ENCODE results near the gene SLC9A7. TPM values are rescaled to one million over a fixed set of nuclear protein-coding genes. Genes with fewer than 3 reads are reported as not detected.

Gene SLC9A7
- total and polyA plus RNA-seq, 4 donors, result 2.3 to 13.2 (median 3.1) TPM

DNA sequence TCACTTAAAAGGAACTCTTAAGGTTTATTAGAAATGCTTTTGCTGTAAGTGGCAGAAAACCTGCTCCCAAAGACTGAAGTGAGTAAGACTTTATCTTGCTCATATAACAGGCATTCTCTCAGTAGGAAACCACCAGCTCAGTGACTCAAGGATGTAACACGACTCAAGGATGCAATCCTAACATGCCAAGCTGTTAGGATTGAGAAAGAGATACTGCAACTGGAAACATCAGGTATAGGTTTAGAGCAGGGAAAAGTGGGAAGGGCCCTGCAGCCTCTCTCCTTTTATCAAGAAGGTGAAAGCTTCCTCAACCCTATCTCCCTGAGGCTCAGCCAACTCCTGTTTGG, 11.9 kb upstream of the SLC9A7 start:
- TF ChIP-seq NR2F2 (IDR thresholded peaks at IDR 0.05) (no peak), FOXA1 (IDR thresholded peaks at IDR 0.05) (no peak), GABPA (IDR thresholded peaks at IDR 0.05 in 1 of 2, conservative IDR thresholded peaks at IDR 0.05 in 1 of 2) (no peak)
- Histone ChIP-seq H3K4me1 (ENCODE audit: control insufficient read depth in 4 of 4, insufficient read depth in 4 of 4, low read length in 3 of 4) (no peaks in the 10 kb centered on the region), H3K27me3 (ENCODE audit: control insufficient read depth in 4 of 4, insufficient read depth in 4 of 4, low read length in 3 of 4) (no peaks in the 10 kb centered on the region), H3K27ac (ENCODE audit: low read depth in 1 of 2, low read length in 2 of 2) (no peak overlapping the region), H3K36me3 (ENCODE audit: control insufficient read depth in 4 of 4, insufficient read depth in 3 of 4, low read depth in 1 of 4, low read length in 3 of 4) (no peaks in the 10 kb centered on the region), H3K9me3 (ENCODE audit: control insufficient read depth in 4 of 4, low read length in 3 of 4) (no peaks in the 10 kb centered on the region), H3K4me3 (ENCODE audit: low read depth in 1 of 3, low read length in 3 of 3) (no peak overlapping the region), H3K9ac (ENCODE audit: low read depth in 1 of 2, low read length in 2 of 2) (no peak overlapping the region)
- 45% methylated on average over 1 of the region's 1 CpG for WGBS
- DNase-seq (ENCODE audit: low spot score), result no peak

- no peak for DNase-seq (ENCODE audit: low spot score)
- Histone ChIP-seq H3K4me3 (ENCODE audit: low read depth in 1 of 3, low read length in 3 of 3) (no peak overlapping the region), H3K4me1 (ENCODE audit: control insufficient read depth in 4 of 4, insufficient read depth in 4 of 4, low read length in 3 of 4) (no peaks in the 10 kb centered on the region), H3K9ac (ENCODE audit: low read depth in 1 of 2, low read length in 2 of 2) (no peak overlapping the region), H3K36me3 (ENCODE audit: control insufficient read depth in 4 of 4, insufficient read depth in 3 of 4, low read depth in 1 of 4, low read length in 3 of 4) (no peaks in the 10 kb centered on the region), H3K27ac (ENCODE audit: low read depth in 1 of 2, low read length in 2 of 2) (no peak overlapping the region), H3K27me3 (ENCODE audit: control insufficient read depth in 4 of 4, insufficient read depth in 4 of 4, low read length in 3 of 4) (no peaks in the 10 kb centered on the region), H3K9me3 (ENCODE audit: control insufficient read depth in 4 of 4, low read length in 3 of 4) (no peaks in the 10 kb centered on the region)
- WGBS, result 66% methylated on average over 4 of the region's 4 CpGs
- TF ChIP-seq MAX (IDR thresholded peaks at IDR 0.05) (no peak), TAF1 (conservative IDR thresholded peaks at IDR 0.05) (no peak), HNF4G (IDR thresholded peaks at IDR 0.05) (no peak), REST (IDR thresholded peaks at IDR 0.05) (no peak), ZBTB33 (IDR thresholded peaks at IDR 0.05) (no peak), FOXA1 (IDR thresholded peaks at IDR 0.05) (no peak)
Measured at GRCh38 chrX:46770000-46770816, 11.3 kb upstream of the SLC9A7 start.

DNA sequence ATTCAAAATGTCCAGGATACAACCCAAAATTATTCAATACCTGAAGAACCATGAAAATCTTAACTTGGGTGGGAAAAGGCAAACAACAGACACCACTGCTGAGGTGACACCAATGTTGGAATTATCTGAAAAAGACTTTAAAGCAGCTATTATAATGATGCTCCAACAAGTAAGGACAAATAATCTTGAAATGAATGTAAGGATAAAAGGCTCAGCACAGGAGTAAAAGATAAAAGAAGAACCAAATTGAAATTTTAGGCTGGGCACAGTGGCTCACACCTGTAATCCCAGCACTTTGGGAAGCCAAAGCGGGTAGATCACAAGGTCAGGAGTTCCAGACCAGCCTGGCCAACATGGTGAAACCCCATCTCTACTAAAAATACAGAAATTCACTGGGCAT, 4.0 kb upstream of the SLC9A7 start:
- H3K9me3 ChIP-seq (ENCODE audit: control insufficient read depth in 4 of 4, low read length in 3 of 4), result no peaks in the 10 kb centered on the region
- peaks cover 0 to 6% (median 2%) of the 10 kb centered on the region in 4 donors for H3K4me1 ChIP-seq (ENCODE audit: control insufficient read depth in 4 of 4, insufficient read depth in 4 of 4, low read length in 3 of 4)
- H3K36me3 ChIP-seq (ENCODE audit: control insufficient read depth in 4 of 4, insufficient read depth in 3 of 4, low read depth in 1 of 4, low read length in 3 of 4), result no peaks in the 10 kb centered on the region
- no peak overlapping the region for H3K9ac ChIP-seq (ENCODE audit: low read depth in 1 of 2, low read length in 2 of 2)
- H3K27ac ChIP-seq (ENCODE audit: low read depth in 1 of 2, low read length in 2 of 2), result no peak overlapping the region
- no peak overlapping the region for H3K4me3 ChIP-seq (ENCODE audit: low read depth in 1 of 3, low read length in 3 of 3)
- 94% methylated on average over 1 of the region's 1 CpG for WGBS
- no peak for TF ChIP-seq SP1 (IDR thresholded peaks at IDR 0.05)
- no peak for TF ChIP-seq FOXA1 (IDR thresholded peaks at IDR 0.05)
- TF ChIP-seq NR2F2 (IDR thresholded peaks at IDR 0.05), result no peak
- no peak for TF ChIP-seq ZBTB33 (IDR thresholded peaks at IDR 0.05)
- TF ChIP-seq EGR1 (IDR thresholded peaks at IDR 0.05; ENCODE audit: low read depth in 2 of 2), result no peak
- no peak for TF ChIP-seq HNF4A (conservative IDR thresholded peaks at IDR 0.05)
- TF ChIP-seq YY1 (IDR thresholded peaks at IDR 0.05), result no peak
- no peak for DNase-seq (ENCODE audit: low spot score)
- peaks cover 0 to 2% (median 0%) of the 10 kb centered on the region in 4 donors for H3K27me3 ChIP-seq (ENCODE audit: control insufficient read depth in 4 of 4, insufficient read depth in 4 of 4, low read length in 3 of 4)
